ENCODE data around the gene PXDC1.

DNA sequence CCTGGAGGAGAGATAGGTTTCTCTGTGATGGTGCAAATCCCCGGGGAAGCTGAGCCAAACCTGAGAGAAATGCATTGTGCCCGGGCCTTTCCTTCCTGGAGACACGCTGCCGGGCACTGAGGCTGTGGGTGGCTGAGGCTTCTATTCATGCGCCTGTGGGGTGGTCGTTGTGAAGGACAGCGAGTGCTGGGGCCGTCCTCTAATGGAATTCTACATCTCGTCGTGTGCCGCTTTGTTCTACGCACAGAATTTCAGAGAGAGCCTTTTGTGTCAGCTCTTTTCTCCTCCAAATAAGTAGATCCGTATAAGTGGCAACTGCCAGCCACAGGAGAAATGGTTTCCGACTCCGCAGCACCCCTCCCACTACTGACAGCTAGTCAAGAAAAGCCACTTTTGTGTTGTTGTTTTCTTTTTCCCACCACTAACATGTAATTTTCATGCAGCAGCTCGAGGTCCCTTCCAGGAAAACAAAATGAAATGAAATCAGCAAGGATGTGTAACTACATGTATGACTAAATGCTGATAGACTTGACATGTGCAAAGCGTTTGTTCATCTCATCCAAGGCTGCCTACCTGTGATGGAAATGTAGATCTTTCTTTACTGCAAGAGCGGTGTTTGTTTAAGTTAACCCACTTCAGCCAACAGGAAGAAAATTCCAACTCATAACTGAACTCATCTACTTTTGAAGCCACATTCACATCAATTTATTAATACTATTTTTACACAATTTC is 26.4 kb upstream of the PXDC1 start:
- TF ChIP-seq, protein P1, sequence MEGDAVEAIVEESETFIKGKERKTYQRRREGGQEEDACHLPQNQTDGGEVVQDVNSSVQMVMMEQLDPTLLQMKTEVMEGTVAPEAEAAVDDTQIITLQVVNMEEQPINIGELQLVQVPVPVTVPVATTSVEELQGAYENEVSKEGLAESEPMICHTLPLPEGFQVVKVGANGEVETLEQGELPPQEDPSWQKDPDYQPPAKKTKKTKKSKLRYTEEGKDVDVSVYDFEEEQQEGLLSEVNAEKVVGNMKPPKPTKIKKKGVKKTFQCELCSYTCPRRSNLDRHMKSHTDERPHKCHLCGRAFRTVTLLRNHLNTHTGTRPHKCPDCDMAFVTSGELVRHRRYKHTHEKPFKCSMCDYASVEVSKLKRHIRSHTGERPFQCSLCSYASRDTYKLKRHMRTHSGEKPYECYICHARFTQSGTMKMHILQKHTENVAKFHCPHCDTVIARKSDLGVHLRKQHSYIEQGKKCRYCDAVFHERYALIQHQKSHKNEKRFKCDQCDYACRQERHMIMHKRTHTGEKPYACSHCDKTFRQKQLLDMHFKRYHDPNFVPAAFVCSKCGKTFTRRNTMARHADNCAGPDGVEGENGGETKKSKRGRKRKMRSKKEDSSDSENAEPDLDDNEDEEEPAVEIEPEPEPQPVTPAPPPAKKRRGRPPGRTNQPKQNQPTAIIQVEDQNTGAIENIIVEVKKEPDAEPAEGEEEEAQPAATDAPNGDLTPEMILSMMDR (conservative IDR thresholded peaks at IDR 0.05; ENCODE audit: low read length): no peak
- TF ChIP-seq EZH2phosphoT487 (IDR thresholded peaks at IDR 0.05; ENCODE audit: borderline replicate concordance): no peak

Measured in Loucy (cell line).